ENCODE measurements around the gene MEGF6. TPM values are rescaled to one million over a fixed set of nuclear protein-coding genes. Genes with fewer than 3 reads are reported as not detected.

The MEGF6 gene
- total RNA-seq, 1 donor from 2014 or later: 5.3 TPM

DNA sequence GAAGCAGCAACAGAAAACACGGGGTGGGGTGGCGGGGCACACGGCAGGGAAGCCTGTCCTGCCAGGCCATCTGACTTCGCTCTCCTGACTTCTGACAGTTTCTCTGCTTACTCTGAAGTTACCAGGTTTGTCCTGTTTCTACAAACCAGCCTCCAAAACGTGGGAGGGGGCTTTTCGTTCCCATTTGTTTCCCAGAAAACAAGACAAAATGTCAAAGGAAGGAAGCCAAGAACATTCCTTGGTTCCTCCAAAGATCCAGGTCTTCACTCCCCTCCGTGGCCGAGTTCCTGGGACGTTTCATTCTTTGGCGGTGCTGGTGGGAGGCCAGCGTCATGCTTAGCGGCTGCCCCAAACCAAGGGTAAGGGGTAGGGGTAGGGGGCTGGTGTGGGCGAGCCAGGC, 49.6 kb downstream of the MEGF6 start:
- FAIRE-seq (no peak), DNase-seq (ENCODE audit: low spot score in 2 of 2) (no peak)

GRCh38 chr1:3560981-3561380, 50.3 kb downstream of the MEGF6 start:
- FAIRE-seq (no peak), DNase-seq (ENCODE audit: low spot score in 2 of 2) (no peak)

- DNase-seq (ENCODE audit: low spot score in 2 of 2): no peak
- FAIRE-seq: no peak
Observed at GRCh38 chr1:3560251-3560871, 50.9 kb downstream of the MEGF6 start.

DNA sequence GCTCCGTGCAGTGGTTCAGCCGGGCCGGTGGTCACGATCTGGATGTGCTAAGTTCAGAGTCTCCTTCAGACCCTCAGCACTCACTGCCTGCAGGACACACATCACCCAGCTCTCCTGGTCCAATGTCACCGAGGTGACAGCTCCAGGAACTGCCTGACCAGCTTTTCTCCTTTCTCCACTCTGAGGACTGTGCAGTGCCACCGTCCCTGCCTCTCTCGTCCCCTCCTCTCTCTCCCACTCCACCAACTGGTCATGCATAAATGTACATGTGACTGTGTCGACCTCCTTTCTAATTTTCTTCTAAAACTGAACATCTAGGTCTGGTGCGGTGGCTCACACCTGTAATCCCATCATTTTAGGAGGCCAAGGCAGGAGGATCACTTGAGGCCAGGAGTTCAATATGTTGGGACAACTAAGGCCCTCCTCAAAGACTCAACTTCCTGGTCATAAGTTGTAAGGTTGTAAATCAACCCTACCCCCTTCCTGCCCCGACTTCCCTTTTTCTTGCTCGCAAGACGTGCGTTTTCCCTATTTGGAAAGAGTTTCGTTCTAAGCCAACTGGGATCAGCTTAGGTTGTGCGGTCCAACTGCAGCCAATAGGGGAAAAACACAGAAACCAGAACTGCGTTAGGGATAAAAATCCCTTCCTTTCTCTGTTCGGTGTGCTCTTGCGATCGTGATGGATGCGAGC, 53.1 kb downstream of the MEGF6 start:
- DNase-seq (ENCODE audit: low spot score in 2 of 2) (no peak), FAIRE-seq (no peak)

GRCh38 chr1:3557366-3557765, 53.9 kb downstream of the MEGF6 start:
- FAIRE-seq (no peak), DNase-seq (ENCODE audit: low spot score in 2 of 2) (no peak)

DNA sequence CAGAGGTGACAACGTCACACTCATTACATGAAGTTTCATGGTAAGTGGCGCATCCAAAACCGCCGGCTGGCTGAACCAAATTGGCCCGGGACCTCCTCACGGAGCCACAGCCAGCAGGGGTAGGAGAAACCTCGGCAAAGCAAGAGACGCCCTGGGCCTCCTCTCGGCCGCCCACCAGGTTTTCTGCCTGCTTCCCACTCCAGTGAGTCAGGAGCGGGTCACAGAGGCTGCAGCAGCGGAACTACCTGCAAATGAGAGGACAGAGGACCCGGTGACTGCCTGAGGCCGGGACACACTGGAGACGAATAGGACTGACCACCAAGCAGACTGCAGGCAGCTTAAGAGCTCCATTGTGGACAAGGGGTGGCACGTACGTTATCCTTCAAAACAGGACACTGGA, 55.0 kb downstream of the MEGF6 start:
- FAIRE-seq (no peak), DNase-seq (ENCODE audit: low spot score in 2 of 2) (no peak)

DNA sequence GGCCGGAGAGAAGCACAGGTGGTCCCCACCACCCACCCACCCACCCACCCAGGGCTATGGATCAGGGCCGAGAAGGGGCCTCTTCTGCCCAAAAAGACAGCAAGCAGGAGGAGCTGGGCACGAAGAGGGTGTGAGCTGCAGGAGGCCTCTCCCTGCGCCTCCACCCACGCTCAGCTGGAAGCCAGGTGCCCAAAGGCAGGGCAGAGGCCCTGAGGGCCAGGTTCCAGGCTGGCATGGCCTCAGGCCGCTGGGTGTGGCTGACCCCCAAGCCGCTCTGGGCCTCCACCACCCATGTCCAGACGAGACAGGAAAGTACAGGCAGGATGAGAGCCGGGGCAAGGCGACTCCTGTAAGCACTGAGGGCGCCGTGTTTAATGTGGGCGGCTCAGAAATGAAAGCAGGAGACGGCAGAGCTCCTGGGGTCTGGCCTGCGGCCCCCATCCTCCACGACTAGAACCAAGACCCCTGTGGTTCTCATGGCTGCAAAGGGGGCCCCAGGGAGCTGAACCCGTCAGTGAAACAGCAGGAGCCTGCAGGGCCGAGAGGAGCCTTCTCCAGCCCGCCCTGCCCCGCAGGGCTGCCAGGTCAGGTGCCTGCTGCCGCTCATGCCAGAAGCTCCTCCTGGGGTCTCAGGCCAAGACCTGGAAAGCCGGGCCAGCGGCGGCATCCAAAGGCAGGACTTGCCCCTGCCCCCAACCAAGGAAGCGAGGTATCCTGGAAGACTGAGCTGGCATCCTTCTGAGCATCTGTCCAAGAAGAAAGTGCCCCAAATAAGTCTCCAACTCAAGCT, 56.0 kb downstream of the MEGF6 start:
- DNase-seq (ENCODE audit: low spot score in 2 of 2) (no peak), FAIRE-seq (no peak)

DNA sequence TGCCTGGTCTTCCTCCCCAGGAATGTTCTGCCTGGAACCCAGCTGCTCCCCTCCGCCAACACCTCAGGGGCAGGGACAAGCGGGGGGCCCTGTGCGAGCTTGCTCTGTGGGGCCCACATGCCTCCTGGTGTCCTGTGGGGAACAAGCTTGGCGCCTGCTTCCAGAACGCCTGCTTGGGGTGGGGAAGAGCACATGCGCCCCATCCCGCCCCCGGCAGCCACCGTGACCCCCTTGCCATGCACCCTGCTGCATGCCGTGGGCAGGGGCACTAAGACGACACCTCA, 57.4 kb downstream of the MEGF6 start:
- no peak for FAIRE-seq
- no peak for DNase-seq (ENCODE audit: low spot score in 2 of 2)

DNA sequence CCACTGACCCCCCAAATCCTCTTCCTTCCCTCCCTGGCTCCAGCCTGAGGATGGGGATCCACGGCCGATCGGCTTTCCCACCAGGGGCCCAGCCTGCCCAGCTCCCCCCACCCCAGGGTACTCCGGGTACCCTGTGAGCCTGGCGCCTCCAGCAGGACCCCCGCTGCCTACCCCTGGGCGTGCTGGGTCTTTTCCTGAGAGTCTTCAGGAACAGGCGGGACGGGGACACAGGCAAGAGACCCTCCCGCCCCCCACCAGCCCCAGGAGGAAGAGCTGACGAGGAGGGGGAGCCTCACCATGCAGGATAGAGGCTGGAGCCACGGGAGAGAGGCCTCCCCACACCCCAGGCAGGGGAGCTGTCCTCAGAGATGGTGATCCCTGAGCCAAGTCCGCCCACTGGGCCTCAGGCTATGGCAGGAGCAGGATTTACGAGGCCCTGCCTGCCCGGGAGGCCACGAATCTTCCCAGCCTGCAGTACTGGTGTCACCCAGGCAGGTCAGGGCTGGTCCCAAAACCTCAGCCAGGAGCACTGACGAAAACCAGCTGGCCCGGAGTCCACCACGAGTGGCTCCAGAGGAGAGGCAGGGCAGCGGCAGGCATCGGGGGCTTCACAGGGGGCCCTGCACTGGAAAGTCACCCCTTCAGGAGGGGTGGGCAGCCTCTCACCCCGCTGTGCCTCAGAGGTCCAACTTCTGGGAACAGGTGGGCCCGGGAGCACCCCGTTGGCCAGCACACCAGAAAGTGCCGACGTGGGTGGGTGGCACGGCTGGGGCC, 58.0 kb downstream of the MEGF6 start:
- FAIRE-seq (no peak), DNase-seq (ENCODE audit: low spot score in 2 of 2) (no peak)

DNA sequence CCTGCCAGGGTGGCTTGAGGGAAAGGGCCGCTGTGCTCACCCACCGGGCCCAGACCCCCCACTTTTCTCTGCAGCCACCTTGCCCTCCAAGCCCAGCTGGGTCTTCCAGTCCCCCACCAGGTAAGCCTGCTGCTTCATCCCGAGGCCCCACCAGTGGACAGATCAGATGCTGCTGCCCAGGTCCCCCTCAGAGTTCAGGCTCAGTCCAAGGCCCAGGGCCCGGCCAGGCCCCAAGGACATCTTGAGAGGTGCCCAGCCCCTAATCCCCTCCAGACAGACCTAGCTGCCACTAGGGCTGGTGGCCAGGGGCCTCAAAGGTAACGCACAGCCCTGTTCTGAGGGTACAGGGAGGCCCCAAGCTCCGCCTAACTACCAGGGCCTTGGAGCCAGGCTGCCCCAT, 58.6 kb downstream of the MEGF6 start:
- DNase-seq (ENCODE audit: low spot score in 2 of 2): no peak
- FAIRE-seq: no peak

GRCh38 chr1:3552176-3552575, 59.1 kb downstream of the MEGF6 start:
- no peak for DNase-seq (ENCODE audit: low spot score in 2 of 2)
- no peak for FAIRE-seq

DNA sequence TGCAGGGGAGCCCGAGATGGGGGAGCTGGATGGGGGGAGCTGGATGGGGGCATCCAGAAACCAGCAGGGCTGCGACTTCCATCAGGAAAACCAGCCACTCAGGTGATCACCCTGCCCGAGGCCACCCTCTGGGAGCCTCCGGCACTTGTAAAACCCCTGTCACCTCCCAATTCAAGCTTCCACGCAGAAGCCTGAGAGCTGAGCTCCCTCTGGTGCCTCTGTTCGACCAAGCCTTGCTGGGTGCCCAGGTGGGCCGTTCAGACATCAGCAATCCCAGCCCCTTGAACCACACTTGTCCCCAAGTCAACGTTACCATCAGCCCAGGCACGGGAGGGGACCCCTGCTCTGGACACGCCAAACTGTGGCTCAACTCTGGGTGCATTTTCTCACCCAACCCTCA, 59.6 kb downstream of the MEGF6 start:
- FAIRE-seq (no peak), DNase-seq (ENCODE audit: low spot score in 2 of 2) (no peak)

- FAIRE-seq: no peak
- no peak for DNase-seq (ENCODE audit: low spot score in 2 of 2)
Observed at GRCh38 chr1:3551290-3551678, 60.0 kb downstream of the MEGF6 start.

DNA sequence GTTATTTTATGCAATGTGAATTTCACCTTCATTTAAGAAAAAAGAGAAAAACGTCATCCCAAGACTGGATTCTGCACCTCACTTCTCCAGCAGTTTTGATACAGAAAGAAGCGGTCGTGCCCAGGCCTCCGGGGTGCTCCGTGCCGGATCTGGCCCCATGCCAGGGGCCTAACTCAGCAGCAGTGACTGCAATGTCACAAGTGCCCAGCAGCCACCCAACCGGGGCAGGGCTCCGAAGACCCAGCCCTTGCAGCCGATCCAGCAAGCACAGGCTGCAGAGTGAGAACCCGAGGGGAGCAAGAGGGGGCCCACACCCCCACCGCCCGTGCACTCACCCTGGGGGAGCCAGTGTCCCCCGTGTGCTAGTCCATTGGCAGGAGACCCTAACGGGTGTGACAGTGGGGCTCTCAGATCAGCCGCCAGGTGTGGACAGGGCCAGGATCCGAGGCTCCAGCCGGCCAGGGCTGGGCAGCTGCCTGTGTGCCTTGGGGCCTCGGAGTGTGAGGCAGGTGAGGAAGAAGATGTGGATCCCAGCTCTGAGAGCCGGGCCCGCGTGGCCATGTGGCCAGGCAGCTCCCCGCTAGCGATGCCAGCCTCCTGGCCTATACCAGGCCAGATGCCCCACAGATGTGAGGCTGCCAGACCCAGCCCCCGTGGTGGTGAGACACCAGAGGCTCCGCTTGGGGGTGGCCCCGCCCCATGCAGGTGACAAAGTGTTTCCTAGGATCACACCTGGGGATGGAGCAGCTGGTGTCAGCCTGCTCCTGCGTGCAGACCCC, 60.6 kb downstream of the MEGF6 start:
- FAIRE-seq (no peak), DNase-seq (ENCODE audit: low spot score in 2 of 2) (no peak)

DNA sequence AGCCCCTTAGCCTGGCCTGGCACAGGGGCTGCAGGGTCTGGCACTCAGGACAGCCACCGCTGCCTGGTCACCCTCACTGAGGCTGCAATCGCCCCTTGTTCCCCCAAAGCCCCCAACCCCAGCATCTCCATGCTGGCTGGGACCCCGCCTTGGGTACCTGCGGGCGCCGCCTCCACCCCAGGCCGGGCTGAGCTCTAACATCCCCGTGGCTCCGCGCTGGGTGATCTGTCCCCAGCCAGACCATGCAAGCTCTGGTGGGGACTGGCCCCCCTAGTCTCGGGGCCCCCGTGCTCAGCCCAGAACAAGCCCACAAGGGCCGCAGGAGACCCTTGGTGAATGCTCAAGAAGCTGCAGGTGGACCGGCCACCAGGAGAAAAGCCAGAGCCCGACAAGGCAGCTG, 62.4 kb downstream of the MEGF6 start:
- DNase-seq (ENCODE audit: low spot score in 2 of 2) (no peak), FAIRE-seq (no peak)

GRCh38 chr1:3548156-3548893, 63.0 kb downstream of the MEGF6 start:
- DNase-seq (ENCODE audit: low spot score in 2 of 2) (no peak), FAIRE-seq (no peak)

DNA sequence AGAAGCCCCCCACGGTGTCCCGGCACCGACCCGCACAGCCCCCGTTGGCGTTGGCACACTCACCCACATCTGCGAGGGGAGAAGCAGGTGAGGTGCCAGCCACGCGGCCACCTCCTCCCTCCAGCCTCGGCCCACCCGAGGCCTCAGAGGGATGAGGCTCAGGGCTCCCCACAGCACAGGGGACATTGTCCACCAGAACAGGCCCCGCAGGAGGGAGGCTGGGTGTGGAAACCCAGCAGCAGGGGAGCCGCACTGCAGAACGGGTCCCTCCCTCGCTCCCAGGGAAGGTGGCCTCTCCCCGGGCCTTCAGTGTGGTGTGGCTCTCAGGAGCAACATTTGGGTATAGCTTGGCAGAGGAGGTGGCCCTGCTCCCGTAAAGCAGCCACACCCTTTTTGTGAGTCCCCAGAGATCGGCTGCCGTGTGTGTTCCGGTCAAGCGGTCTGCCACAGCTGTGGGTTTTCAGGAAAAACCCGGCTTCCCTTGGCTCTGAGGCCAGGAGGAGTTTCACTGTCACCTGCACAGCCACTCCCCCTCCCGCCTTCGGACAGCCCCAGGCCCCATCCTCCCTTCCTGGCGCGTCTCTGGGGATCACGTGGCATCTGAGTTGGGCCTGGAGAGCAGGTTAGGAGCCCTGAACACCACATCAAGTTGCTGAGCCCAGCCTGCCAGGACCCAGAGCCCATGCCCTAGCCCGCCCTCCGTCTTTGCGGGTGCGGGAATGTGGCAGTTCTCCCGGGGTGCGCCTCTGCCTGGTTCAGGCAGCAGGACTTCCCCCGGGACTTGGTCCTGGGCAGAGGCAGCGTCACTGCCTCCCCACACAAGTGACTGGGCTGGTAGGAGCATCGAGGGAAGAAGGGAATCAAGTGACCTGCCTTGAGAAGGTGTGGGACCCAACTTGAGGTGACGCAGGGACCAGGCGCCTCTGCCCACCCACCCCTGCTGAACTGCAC, 64.0 kb downstream of the MEGF6 start:
- FAIRE-seq (no peak), DNase-seq (ENCODE audit: low spot score in 2 of 2) (no peak)

GRCh38 chr1:3546048-3546384, 65.3 kb downstream of the MEGF6 start:
- DNase-seq (ENCODE audit: low spot score in 2 of 2): no peak
- FAIRE-seq: no peak

Data from frontal cortex (tissue), 4 donors.